ENCODE data around the gene GSK3B. TPM values are rescaled to one million over a fixed set of nuclear protein-coding genes. Genes with fewer than 3 reads are reported as not detected.
A peak's percentile ranks its signal among the peaks of the same experiment; 100 is the strongest.

The GSK3B gene
- total RNA-seq, 1 experiment from 2014 or later: 56.5 TPM

- H4K20me1 ChIP-seq (ENCODE audit: control insufficient read depth, insufficient read depth, insufficient read length): no peaks in the 10 kb centered on the region
- Mint-ChIP-seq H3K27me3 (ENCODE audit: low read depth) (no peaks in the 10 kb centered on the region), H3K9me3 (no peaks in the 10 kb centered on the region), H3K36me3 (ENCODE audit: insufficient read depth in 1 of 3, low read depth in 3 of 3) (peaks cover 11 to 30% (median 25%) of the 10 kb centered on the region in 3 experiments; a peak in 6 of 7 replicates), H3K4me3 (no peak overlapping the region), H3K27ac (peak overlapping the region in 2 of 3 experiments; percentile 30 to 59; a peak in 5 of 7 replicates), H3K4me1 (peaks cover 29 to 30% of the 10 kb centered on the region in 2 experiments)
- no peak overlapping the region for H3K56ac ChIP-seq (ENCODE audit: insufficient read length, low read depth, low read length)
- H3K23me2 ChIP-seq (ENCODE audit: insufficient read length, low read depth, low read length, poor library complexity, severe bottlenecking): no peaks in the 10 kb centered on the region
- no peak overlapping the region for H2BK5ac ChIP-seq (ENCODE audit: insufficient read length, low read length)
- no peak overlapping the region for H3K4me2 ChIP-seq (ENCODE audit: insufficient read depth, insufficient read length, low read length)
- H3K79me1 ChIP-seq (ENCODE audit: insufficient read depth, low read depth, low read length, poor library complexity, severe bottlenecking): no peaks in the 10 kb centered on the region
- no peak overlapping the region for H2BK20ac ChIP-seq (ENCODE audit: low read depth, low read length, poor library complexity, severe bottlenecking)
- no peaks in the 10 kb centered on the region for H3K9me3 ChIP-seq (ENCODE audit: control insufficient read depth, low read depth, low read length)
- H2BK15ac ChIP-seq (ENCODE audit: low read depth, low read length): no peak overlapping the region
- no peaks in the 10 kb centered on the region for H3K4me1 ChIP-seq (ENCODE audit: insufficient read depth, low read length)
- no peak overlapping the region for H4K8ac ChIP-seq (replicated peaks; ENCODE audit: insufficient read length, low read depth, low read length)
- no peak overlapping the region for H4K5ac ChIP-seq (ENCODE audit: insufficient read length, low read depth, low read length)
- TF ChIP-seq, protein P1, sequence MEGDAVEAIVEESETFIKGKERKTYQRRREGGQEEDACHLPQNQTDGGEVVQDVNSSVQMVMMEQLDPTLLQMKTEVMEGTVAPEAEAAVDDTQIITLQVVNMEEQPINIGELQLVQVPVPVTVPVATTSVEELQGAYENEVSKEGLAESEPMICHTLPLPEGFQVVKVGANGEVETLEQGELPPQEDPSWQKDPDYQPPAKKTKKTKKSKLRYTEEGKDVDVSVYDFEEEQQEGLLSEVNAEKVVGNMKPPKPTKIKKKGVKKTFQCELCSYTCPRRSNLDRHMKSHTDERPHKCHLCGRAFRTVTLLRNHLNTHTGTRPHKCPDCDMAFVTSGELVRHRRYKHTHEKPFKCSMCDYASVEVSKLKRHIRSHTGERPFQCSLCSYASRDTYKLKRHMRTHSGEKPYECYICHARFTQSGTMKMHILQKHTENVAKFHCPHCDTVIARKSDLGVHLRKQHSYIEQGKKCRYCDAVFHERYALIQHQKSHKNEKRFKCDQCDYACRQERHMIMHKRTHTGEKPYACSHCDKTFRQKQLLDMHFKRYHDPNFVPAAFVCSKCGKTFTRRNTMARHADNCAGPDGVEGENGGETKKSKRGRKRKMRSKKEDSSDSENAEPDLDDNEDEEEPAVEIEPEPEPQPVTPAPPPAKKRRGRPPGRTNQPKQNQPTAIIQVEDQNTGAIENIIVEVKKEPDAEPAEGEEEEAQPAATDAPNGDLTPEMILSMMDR (conservative IDR thresholded peaks at IDR 0.05): no peak
- no peak for DNase-seq
- H3K27me3 ChIP-seq (ENCODE audit: insufficient read depth, low read length): no peaks in the 10 kb centered on the region
- no peak overlapping the region for H3K14ac ChIP-seq (ENCODE audit: insufficient read depth, low read length)
- H3T11ph ChIP-seq (ENCODE audit: low read length): no peak overlapping the region
- no peak overlapping the region for H4K91ac ChIP-seq (ENCODE audit: insufficient read length, low read depth, low read length)
- H2AFZ ChIP-seq (ENCODE audit: low read length): no peak overlapping the region
- no peak overlapping the region for H2AK5ac ChIP-seq (ENCODE audit: insufficient read length, low read length)
- no peak overlapping the region for H3K4ac ChIP-seq (ENCODE audit: low read depth, low read length)
- no peak overlapping the region for H3K27ac ChIP-seq (ENCODE audit: insufficient read length, low read depth, low read length)
- H3K23ac ChIP-seq (ENCODE audit: insufficient read length, low read depth, low read length): no peak overlapping the region
- no CpG with 5 or more reads among the region's 2 CpGs for WGBS (ENCODE audit: extremely low coverage, insufficient read length, low lambda C conversion rate)
- no peak overlapping the region for H3K18ac ChIP-seq (ENCODE audit: insufficient read length, low read depth, low read length)
- H2BK120ac ChIP-seq (ENCODE audit: low read depth, low read length, poor library complexity, severe bottlenecking): no peak overlapping the region
- H3K9ac ChIP-seq (ENCODE audit: extremely low read depth, insufficient read length, low read length): no peak overlapping the region
- no peak overlapping the region for H2BK12ac ChIP-seq (ENCODE audit: insufficient read length, low read depth, low read length)
- no peaks in the 10 kb centered on the region for H3K79me2 ChIP-seq (ENCODE audit: insufficient read depth, low read length)
Measured at GRCh38 chr3:119912220-119912619, 182.0 kb downstream of the GSK3B start.
